ENCODE measurements around the gene RNF40.

RNF40 gene

DNA sequence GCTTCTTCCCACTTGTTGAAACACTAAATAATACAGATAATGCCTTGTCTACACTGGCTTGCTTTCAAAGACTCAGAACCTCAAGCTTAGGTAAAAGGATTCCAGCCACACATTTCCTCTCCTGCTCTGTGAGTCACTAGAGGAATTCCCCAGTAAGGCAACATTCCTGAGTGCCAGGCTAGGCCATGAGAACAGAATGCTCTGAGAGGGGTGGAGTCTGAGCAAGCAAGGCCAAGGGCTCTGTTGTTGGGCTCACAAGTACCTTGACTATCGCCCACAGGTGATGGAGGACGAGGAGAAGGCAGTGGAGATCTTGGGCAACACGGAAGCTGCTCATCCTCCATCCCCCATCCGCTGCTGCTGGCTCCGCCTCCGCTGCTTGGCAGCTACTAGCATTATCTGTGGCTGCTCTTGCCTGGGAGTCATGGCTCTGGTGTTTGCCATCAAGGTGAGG is 20.6 kb upstream of the RNF40 start:
- no peak for DNase-seq

- DNase-seq: no peak
Measured at GRCh38 chr16:30743716-30744115, 18.4 kb upstream of the RNF40 start.

DNA sequence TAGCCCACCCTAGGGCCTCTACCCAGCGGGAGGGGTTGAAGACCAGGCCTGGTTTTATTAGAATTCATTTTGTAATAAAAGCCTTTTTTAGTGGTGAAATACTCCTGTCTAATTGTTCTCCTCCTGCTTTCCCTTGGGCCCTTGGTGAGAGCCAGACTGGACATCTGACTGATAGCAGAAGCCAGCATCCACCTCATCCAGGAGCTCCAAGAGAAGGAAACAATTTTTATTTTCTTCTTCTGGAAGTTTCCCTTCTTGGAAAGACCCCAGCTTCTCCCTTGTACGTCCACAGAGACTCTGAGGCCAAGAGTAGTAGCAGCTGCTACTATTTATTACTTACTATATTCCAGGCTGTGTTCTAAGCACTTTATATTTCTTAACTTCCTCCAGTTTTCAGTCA is 17.9 kb upstream of the RNF40 start:
- DNase-seq: no peak

DNA sequence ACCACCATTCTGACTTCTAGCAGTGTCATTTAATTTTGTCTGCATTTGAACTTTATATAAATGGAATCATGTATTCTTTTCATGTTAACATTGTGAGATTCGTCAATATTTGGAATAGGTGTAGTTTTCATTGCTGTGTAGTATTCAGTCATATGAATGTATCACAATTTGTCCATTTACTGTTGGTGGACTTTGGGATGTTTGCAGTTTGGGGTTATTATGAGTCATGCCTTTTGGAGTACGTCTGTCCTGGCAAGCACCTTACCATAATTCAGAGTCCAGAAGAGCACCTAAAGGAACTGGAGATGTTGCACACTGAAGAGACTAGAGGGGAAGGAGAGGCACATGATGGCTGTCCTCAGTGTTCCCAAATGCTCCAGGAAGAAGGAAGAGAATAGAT is 17.0 kb upstream of the RNF40 start:
- no peak for DNase-seq

- no peak for DNase-seq
Measured at GRCh38 chr16:30746638-30747175, 15.4 kb upstream of the RNF40 start.

DNA sequence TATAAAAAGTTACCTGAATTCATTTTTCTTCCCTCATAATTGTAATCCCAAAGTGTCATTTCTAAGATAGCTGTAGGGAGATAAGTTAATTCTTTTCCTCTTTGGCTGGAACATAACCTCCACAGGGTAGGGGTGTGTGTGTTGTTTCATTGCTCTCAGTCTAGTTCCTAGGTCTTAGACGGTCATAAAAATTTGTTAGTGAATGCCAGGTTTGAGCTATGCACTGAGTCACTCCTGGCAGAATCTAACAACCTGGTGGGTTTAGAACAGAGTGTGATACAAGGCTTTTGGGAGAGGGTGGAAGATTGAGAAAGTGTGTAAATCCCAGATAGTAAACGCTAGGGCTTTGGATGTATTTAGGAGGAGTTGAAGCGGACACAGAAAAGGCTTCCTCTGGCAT is 14.8 kb upstream of the RNF40 start:
- DNase-seq: no peak

- peak; percentile 98 for DNase-seq
Measured at GRCh38 chr16:30747799-30748633, 14.1 kb upstream of the RNF40 start, which contains the start of gene PHKG2. Gene PHKG2 (plus strand): TSS chr16:30748425. CDS start chr16:30748821, 396 bp downstream.

GRCh38 chr16:30748634-30749445 is 13.3 kb upstream of the RNF40 start:
- peak; percentile 32 for DNase-seq

DNA sequence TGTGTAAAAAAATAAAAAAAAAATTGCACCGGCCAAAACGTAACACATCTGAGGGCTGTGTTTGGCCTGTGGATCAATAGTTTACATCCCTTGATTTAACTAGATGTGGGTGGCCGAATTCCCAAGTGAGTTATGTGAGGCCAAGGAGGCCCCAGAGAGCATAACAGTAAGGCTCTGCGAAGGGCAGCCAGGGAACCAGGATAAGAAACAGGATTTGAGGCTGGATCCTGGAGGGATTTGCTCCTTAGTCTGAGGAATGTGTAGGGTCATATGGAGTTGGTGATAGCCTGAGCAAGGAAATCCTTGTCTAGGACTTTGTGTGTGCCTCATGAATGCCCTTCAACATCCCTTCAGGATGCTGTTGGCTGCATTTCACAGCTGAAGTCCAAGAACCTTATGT is 11.9 kb upstream of the RNF40 start:
- DNase-seq: no peak

- no peak for DNase-seq
Measured at GRCh38 chr16:30750876-30751465, 11.2 kb upstream of the RNF40 start.

GRCh38 chr16:30753596-30753995 is 8.5 kb upstream of the RNF40 start:
- no peak for DNase-seq

GRCh38 chr16:30755955-30756780 is 6.0 kb upstream of the RNF40 start:
- no peak for DNase-seq

DNA sequence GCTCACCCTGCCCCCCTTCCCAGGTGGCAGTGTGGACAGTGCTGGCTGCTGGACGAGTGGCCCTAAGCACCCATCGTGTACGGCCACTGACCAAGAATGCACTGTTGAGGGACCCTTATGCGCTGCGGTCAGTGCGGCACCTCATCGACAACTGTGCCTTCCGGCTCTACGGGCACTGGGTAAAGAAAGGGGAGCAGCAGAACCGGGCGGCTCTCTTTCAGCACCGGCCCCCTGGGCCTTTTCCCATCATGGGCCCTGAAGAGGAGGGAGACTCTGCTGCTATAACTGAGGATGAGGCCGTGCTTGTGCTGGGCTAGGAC is 5.4 kb upstream of the RNF40 start:
- no peak for DNase-seq

- DNase-seq: no peak
Measured at GRCh38 chr16:30757316-30757715, 4.8 kb upstream of the RNF40 start.

- no peak for DNase-seq
Measured at GRCh38 chr16:30758988-30759491, 3.1 kb upstream of the RNF40 start.

DNA sequence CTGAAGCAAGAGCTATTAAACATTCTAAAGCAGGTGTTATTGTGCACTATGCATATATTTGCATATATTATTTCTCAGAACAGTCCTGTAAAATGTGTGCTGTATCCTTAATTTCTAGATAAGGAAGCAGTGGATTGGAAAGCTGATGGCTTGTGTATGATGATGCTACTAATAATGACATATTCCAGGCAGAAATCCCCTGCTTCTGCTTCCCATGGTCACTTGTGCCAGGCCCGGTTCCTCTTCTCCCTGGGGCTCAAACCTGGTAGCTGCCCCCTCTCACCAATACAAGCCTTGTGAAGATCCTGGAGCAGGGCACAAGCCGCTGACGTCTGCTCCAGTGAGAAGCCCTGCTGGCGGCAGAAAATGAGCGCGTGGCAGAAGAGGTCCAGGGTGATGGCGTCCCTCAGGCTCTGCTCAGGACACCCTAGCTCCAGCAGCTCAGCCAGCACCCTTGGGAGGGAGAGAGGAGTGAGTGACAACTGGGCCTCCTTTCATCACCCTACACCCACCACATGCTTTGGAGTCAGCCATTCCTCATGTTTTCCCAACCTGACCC is 2.0 kb upstream of the RNF40 start:
- DNase-seq: no peak

- DNase-seq: no peak
Measured at GRCh38 chr16:30760577-30761426, 1.3 kb upstream of the RNF40 start.

GRCh38 chr16:30761427-30761927 is 645 bp upstream of the RNF40 start:
- peak; percentile 37 for DNase-seq

- no peak for DNase-seq
Measured at GRCh38 chr16:30762991-30763725, 1.0 kb downstream of the RNF40 start.

DNA sequence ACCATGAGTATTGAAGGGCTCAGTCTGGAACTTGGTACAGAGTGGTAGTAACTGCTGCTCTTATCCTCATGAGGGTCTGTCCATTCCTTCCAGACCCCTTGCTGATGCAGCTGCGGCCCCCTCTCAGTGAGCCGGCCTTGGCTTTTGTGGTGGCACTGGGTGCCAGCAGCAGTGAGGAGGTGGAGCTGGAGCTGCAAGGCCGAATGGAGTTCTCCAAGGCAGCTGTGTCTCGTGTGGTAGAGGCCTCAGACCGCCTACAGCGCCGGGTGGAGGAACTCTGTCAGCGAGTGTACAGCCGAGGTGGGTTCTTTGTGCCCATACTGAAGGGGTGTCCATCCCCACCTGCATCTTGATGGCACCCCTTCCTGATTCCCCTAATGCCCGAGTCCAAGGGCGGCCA is 2.0 kb downstream of the RNF40 start:
- no peak for DNase-seq
